ENCODE data around the gene RNF149. TPM values are rescaled to one million over a fixed set of nuclear protein-coding genes. Genes with fewer than 3 reads are reported as not detected.

RNF149 gene
- polyA plus RNA-seq, 1 experiment, result 18.8 TPM

GRCh38 chr2:101277111-101277510 is 31.4 kb downstream of the RNF149 start:
- DNase-seq (ENCODE audit: low read depth, low spot score), result no peak
- CTCF ChIA-PET, result no interaction called here
- Histone ChIP-seq H3K27me3 (ENCODE audit: control insufficient read depth, insufficient read depth, low read length) (no peaks in the 10 kb centered on the region), H3K4me3 (ENCODE audit: low read depth, low read length) (no peak overlapping the region), H3K27ac (ENCODE audit: low read depth, low read length) (no peak overlapping the region), H3K9me3 (ENCODE audit: control insufficient read depth, insufficient read depth, low read length) (no peaks in the 10 kb centered on the region)
- TF ChIP-seq CTCF (IDR thresholded peaks at IDR 0.05; ENCODE audit: low read depth, low read length), result peak; percentile 31; the same call in 1 of the 2 replicates
- POLR2A ChIA-PET, result no interaction called here

- no peak for DNase-seq (ENCODE audit: low read depth, low spot score)
- no peak for TF ChIP-seq CTCF (IDR thresholded peaks at IDR 0.05; ENCODE audit: low read depth, low read length)
- Histone ChIP-seq H3K4me3 (ENCODE audit: low read depth, low read length) (no peak overlapping the region), H3K9me3 (ENCODE audit: control insufficient read depth, insufficient read depth, low read length) (no peaks in the 10 kb centered on the region), H3K27me3 (ENCODE audit: control insufficient read depth, insufficient read depth, low read length) (no peaks in the 10 kb centered on the region), H3K27ac (ENCODE audit: low read depth, low read length) (no peak overlapping the region)
- ChIA-PET POLR2A (no interaction called here), CTCF (interaction anchor here (0.6 kb wide), 1 partner anchor 373 kb away, joined by 3 read pairs; no protein-coding TSS in a partner anchor)
Measured at GRCh38 chr2:101274142-101274541, 34.4 kb downstream of the RNF149 start.

GRCh38 chr2:101273056-101273455 is 35.4 kb downstream of the RNF149 start:
- DNase-seq (ENCODE audit: low read depth, low spot score), result no peak
- CTCF ChIA-PET, result no interaction called here
- no peaks in the 10 kb centered on the region for H3K9me3 ChIP-seq (ENCODE audit: control insufficient read depth, insufficient read depth, low read length)
- H3K27ac ChIP-seq (ENCODE audit: low read depth, low read length), result no peak overlapping the region
- H3K4me3 ChIP-seq (ENCODE audit: low read depth, low read length), result no peak overlapping the region
- no peak for TF ChIP-seq CTCF (IDR thresholded peaks at IDR 0.05; ENCODE audit: low read depth, low read length)
- POLR2A ChIA-PET, result no interaction called here
- H3K27me3 ChIP-seq (ENCODE audit: control insufficient read depth, insufficient read depth, low read length), result no peaks in the 10 kb centered on the region

- CTCF ChIA-PET, result interaction anchor here (0.7 kb wide), 1 partner anchor 31 kb away, joined by 3 read pairs; no protein-coding TSS in a partner anchor
- H3K27me3 ChIP-seq (ENCODE audit: control insufficient read depth, insufficient read depth, low read length), result no peaks in the 10 kb centered on the region
- H3K27ac ChIP-seq (ENCODE audit: low read depth, low read length), result no peak overlapping the region
- no peaks in the 10 kb centered on the region for H3K9me3 ChIP-seq (ENCODE audit: control insufficient read depth, insufficient read depth, low read length)
- no peak for DNase-seq (ENCODE audit: low read depth, low spot score)
- TF ChIP-seq CTCF (IDR thresholded peaks at IDR 0.05; ENCODE audit: low read depth, low read length), result no peak
- POLR2A ChIA-PET, result interaction anchor here (0.7 kb wide), 1 partner anchor 18 kb away, joined by 3 read pairs; no protein-coding TSS in a partner anchor
- no peak overlapping the region for H3K4me3 ChIP-seq (ENCODE audit: low read depth, low read length)
Measured at GRCh38 chr2:101272045-101272784, 36.3 kb downstream of the RNF149 start.

- CTCF ChIA-PET, result interaction anchor here (0.6 to 1.9 kb wide), 3 partner anchors 10 to 258 kb away, joined by 3 to 5 read pairs (median 3); no protein-coding TSS in a partner anchor
- DNase-seq (ENCODE audit: low read depth, low spot score), result no peak
- Histone ChIP-seq H3K4me3 (ENCODE audit: low read depth, low read length) (no peak overlapping the region), H3K27me3 (ENCODE audit: control insufficient read depth, insufficient read depth, low read length) (no peaks in the 10 kb centered on the region), H3K27ac (ENCODE audit: low read depth, low read length) (no peak overlapping the region), H3K9me3 (ENCODE audit: control insufficient read depth, insufficient read depth, low read length) (no peaks in the 10 kb centered on the region)
- POLR2A ChIA-PET, result no interaction called here
- TF ChIP-seq CTCF (IDR thresholded peaks at IDR 0.05; ENCODE audit: low read depth, low read length), result no peak
Measured at GRCh38 chr2:101270700-101271259, 37.7 kb downstream of the RNF149 start.
